D341Med (cell line): Measurements from ENCODE around the gene DYDC1.
"Not testable (repeated sequence)": the region's sequence is repeated elsewhere in the genome, so short reads cannot be mapped to it uniquely, and the experiment has no call there.

Experiments used
- DNase-seq: peaks from one replicate; pipeline ENCODE4 v3.0.0; 2012; ENCODE audit warnings: low spot score

The DYDC1 gene

DNA sequence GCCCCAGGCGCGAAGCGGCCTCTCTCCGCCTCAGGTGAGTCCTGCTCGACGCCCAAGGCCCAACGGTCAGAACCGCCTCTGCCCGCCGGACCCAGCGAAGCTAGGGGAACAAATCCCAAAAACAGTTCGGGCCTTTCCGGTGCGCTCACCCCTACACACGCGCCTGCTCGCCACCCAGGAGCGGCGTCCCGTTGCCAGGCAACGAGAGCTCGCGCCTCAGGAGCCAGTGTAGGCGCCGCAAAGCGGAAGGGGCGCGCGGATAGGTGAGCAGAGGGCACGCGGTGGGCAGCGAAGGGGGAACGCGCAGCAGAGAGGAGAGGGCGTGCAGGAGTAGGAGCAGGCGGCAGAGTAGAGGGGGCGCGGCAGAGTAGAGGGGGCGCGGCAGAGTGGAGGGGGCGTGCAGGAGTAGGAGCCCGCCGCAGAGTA is at the start of gene DYDC1, which contains the start of gene DYDC2:
Gene DYDC1 (minus strand): TSS at position 193 of the 426 bp plus-strand sequence. CDS start 4,154 bp downstream, outside the sequence.
Gene DYDC2 (plus strand): TSS at position 219 of the 426 bp plus-strand sequence. CDS start 5,663 bp downstream, outside the sequence.
- DNase-seq, result peak; percentile 35

DNA sequence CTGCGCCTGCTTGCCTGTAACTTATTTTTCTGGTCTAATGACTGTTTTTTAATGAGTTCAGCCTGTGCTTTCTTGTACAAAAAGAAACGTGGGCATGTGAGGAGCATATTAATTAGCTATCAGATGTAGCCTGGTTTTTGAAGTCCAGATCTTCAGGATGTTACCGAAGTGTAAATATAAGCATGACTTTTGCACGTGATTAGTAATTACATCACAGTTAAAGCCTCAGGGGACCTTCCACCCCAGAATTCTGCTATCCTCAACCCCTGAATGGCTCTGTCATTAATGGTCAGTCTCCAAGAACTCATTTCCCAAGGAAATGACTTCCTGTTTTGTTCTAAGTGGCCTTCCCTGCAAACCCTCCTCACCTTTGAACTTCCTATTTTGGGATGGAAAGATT is 49.6 kb upstream of the DYDC1 start:
- no peak for DNase-seq

DNA sequence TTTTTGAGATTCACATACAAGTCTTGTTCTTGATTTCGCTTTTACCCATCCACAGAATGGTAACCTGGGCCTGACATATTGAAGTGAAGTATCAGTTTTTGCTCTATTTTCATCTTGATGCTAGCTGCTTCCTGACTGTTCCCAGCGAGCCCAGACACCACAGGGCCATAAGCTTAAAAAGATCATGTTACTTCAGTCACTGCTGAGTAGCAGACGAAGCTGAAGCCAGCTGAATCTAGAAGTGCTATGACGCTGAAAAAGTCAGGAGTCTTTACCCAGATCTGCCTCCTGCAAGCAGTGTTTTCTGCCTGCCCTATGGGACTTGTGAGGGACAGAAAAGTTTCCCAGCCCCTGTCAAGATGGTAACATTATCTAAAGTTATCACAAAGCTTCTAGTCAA is 49.1 kb upstream of the DYDC1 start:
- no peak for DNase-seq

DNA sequence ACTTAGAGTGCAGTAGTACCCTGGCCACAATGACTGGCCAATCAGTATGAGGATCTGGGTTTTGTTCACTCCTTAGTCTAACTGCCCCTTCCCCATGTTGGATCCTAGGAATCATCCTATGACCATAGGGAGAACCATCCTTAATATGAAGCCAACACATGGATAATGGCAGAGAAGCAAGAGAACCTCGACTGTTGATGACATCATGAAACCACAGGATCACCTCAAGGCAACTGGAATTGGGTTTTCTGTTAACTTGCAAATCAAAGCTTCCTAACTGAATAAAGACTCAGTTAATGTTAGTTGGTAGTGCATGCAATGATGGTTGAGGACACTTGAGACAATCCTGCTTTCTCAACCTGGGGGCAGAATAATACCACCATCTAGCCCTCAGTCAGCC is 48.5 kb upstream of the DYDC1 start:
- DNase-seq, result no peak

DNA sequence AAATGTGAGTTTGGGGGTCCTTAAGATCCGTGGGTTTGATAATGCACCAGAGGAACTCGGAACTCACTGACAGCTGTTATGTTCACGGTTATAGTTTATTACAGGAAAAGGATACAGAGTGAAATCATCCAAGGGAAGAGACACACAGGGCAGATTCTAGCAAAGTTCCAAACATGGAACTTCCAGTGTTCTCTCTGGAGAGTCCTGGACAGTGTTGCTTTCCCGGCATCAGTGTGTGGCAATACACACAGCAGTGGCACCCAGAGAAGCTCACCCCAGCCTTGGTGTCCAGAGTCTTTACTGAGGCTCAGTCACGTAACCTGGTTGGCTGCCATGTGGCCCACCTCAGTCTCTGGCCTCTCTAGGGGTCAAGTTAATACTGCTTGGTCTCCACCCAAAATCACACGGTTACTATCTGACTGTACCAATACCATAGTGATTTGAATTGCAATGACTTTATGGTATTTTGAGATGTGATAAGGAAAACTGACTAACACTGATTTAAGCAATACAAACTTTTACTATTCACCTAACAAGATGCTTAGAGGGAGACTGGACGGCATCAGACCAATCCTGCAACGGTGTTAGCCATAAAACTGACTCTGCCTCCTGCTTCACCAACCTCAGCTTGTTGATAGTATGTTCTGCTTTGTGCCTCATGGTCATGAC is 43.7 kb upstream of the DYDC1 start:
- DNase-seq, result no peak

DNA sequence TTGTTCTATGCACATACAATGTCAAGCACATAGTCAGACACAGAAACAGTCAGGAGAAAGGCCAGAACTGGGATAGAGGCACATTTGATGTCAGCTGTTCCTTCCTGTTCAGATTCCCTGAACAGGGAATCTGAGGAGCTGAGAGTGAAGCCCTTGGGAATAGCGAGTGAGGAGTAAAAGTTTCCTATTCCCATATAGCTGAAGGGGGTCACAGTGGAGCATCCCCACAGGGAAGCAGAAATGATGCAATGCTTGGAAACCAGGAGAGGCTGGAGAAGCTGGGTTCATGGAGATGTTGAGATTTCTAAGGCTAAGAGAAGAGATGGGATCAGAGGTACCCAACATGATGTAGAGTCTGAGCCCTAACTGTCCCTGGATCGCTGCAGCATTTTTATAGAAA is 40.5 kb upstream of the DYDC1 start:
- no peak for DNase-seq

DNA sequence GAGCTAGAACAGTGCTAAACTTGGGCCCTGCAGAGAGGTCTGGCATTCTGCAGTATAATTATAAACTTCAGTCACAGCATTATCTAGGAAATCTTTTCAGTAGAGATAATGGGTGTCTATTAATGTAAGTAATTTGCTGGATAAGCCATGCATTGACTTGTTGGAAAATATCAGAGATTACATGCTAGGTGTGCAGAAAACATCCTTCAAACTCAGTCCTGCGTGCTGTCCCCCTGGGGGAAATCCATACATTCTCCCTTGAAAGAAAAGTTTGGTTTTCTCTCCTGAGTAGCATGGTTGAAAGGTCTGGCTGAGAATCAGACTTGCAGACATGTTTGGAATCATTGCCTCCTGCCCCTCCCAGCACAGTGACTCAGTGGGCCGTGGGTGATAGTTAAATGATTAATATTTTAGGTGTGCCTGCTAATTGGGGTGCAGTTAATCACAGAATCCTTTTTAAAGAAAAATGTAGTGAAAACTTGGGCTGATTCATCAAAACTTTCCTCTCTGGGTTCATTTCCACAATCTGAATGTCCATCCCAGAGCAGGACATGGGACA is 37.9 kb upstream of the DYDC1 start:
- DNase-seq, result no peak

DNA sequence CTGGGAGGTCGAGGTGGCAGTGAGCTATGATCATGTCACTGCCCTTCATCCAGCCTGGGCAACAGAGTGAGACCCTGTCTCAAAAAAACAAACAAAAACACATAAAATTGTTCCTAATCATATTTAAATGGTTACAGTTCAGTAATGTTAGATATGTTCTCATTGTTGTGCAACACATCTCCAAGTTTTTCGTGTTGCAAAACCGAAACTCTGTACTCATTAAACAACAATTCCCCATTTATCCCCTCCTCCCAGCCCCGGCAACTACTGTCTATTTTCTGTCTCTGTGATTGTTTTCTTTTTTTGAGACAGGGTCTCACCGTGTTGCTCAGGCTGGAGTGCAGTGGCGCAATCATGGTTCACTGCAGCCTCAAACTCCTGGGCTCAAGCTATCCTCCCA is 35.7 kb upstream of the DYDC1 start:
- DNase-seq, result no peak

DNA sequence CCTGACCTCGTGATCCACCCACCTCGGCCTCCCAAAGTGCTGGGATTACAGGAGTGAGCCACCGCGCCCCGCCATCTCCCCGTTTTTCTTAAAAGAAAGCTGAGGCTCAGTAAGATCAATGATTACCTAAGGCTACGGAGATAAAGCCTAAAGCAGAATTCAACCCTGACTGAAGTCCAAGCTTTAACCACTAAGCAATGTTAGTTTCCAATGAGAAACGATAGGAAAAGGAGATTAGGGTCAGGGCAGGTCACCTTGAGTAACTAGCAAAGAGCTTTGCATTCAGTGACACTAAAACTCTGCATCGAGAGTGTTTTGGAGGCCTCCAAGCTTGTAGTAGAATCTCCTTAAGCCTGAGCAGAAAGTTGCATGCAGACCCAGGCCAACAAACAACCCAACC is 34.2 kb upstream of the DYDC1 start:
- DNase-seq, result no peak

DNA sequence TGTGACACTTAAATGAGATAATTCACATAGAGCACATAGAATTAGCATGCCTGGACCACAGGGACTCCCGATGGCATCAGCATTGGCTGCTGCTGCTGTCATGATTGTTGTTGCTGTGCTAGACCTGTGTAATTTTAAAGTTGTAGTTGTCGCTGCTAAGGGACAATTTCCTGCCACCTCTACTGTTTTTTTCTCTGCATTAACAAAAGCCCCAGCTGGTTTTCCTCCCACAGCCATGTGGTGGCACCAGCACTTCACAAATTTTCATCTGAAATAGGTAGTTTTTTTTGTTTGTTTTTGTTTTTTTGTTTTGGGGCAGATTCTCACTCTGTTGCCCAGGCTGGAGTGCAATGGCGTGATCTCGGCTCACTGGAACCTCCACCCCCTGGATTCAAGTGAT is 26.4 kb upstream of the DYDC1 start:
- peak; percentile 53 for DNase-seq

DNA sequence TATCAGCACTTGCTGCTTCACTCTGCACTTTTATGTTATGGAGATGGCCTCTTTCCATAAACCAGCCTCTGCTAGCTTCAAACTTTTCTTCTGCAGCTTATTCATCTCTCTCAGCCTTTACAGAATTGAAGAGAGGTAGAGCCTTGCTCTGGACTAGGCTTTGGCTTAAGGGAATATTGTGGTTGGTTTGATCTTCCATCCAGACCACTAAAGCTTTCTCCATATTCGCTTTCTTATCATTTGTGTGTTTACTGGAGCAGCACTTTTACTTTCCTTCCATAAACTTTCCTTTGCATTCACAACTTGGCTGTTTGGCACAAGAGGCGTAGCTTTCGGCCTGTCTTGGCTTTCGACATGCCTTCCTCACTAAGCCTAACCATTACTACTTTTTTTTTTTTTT is 23.6 kb upstream of the DYDC1 start:
- no peak for DNase-seq

DNA sequence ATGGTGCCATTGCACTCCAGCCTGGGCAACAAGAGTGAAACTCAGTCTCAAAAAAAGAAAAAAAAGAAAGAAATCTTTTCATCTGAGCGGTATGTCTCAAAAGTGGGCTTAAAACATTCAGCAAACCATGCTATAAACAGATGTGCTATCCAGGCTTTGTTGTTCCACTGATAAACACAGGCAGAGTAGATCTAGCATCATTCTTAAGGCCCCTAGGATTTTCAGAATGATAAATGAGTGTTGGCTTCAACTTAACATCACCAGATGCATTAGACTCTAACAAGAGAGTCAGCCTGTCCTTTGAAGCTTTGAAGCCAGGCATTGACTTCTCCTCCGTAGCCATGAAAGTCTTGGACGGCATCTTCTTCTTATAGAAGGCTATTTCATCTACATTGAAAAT is 23.1 kb upstream of the DYDC1 start:
- DNase-seq, result no peak

DNA sequence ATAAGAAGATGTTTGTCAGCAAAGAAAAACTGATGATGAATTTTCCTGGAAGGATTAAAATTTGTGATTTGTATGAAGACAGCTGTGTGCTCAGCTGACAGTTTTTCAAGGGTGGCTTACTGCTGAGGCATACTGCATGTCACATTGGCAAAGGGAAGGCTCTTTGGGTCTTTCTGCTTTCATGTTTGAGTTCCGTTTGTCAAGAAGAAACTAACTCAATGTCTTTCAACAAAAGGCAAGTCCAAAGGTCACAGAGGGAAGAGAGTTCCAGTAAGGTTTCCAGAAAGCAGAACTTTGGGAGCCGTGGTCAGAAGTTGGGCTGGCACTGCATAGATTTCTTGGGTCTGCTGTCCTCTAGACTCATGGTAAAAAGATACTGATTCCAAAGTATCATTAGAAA is 16.9 kb upstream of the DYDC1 start:
- DNase-seq, result no peak

DNA sequence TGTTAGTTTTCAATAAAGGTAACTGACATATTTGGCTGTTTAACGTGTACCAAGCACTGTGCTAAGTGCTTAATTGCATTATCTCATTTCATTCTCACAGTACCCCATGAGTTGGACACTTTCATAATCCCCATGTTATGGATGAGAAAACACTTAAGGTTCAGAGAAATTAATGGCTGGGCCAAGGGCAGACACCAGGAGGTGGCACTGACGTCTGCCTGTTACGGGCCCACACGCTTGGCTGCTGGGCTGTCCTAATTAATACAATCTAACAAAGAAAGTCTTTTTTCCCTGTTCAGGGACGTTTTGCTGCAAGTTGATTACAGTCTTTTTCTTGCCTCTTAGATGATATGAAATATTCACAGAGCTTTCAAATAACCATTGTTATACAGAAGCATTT is 16.1 kb upstream of the DYDC1 start:
- DNase-seq, result no peak

DNA sequence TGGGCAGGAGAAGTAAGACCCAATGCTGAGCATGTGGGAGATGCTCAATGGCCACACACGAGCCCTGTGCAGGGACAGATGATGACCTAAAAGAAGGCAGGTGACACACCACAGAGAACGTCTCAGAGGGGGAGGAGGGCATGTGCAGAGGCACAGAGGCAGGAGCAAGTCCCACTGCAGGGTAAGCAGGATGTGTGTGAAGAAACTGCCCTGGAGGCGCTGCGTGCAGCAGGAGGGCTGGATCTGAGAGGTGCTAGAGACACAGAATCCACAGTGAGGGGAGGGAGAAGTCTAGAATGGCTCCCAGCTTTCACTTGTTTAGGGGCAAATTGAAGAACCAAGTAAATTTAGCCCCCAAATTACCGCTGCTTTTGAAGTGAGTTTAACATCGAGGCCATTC is 14.9 kb upstream of the DYDC1 start:
- DNase-seq, result no peak

DNA sequence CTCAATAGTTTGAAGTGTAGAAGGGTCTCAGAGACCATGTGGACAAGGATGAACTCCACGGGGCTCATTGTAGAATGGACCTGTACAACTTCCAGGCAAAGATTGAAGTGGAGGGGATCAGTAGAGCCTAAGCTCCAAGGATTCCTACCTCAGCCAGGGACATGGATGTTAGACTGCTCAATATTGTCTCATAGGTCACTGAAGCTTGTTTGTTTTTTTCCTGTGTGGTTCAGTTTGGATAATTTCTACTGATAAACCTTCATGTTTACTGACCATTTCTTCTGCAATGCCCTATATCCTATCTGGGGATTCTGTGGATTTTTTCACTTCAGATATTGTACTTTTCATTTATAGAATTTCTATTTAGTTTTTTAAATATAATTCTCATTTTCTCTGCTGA is 9.0 kb upstream of the DYDC1 start:
- no peak for DNase-seq

DNA sequence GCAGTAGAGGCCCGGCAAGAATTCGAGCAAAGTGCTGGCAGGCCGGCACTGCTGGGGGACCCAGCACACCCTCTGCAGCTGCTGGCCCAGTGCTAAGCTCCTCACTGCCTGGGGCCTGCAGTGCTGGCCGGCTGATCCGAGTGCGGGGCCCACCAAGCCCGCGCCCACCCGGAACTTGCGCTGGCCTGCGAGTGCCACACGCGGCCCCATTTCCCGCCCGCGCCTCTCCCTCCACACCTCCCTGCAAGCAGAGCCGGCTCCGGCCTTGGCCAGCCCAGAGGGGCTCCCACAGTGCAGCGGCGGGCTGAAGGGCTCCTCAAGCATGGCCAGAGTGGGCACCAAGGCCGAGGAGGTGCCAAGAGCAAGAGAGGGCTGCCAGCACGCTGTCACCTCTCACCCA is 3.1 kb upstream of the DYDC1 start:
- DNase-seq, result no peak

DNA sequence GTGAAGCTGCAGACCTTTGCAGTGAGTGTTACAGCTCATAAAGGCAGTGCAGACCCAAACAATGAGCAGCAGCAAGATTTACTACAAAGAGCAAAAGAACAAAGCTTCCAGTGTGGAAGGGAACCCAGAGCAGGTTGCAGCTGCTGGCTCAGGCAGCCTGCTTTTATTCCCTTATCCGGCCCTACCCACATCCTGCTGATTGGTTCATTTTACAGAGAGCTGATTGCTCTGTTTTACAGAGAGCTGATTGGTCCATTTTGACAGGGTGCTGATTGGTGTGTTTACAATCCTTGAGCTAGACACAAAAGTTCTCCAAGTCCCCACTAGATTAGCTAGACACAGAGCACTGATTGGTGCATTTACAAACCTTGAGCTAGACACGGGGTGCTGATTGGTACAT is 2.4 kb upstream of the DYDC1 start:
- not testable (repeated sequence) for DNase-seq

DNA sequence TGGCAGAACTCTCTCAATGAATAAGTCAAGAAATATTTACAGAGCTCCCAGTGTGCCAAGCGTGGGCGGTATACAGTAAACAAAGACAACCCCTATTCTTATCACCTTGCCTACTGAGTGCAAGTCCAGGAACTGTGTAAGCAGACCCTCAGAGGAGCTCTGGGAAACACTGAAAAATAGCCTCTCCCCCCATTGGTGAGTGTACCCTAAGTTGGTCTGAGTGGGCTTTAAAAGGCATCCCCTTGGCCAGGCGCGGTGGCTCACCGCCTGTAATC is 1.2 kb upstream of the DYDC1 start:
- DNase-seq, result no peak

DNA sequence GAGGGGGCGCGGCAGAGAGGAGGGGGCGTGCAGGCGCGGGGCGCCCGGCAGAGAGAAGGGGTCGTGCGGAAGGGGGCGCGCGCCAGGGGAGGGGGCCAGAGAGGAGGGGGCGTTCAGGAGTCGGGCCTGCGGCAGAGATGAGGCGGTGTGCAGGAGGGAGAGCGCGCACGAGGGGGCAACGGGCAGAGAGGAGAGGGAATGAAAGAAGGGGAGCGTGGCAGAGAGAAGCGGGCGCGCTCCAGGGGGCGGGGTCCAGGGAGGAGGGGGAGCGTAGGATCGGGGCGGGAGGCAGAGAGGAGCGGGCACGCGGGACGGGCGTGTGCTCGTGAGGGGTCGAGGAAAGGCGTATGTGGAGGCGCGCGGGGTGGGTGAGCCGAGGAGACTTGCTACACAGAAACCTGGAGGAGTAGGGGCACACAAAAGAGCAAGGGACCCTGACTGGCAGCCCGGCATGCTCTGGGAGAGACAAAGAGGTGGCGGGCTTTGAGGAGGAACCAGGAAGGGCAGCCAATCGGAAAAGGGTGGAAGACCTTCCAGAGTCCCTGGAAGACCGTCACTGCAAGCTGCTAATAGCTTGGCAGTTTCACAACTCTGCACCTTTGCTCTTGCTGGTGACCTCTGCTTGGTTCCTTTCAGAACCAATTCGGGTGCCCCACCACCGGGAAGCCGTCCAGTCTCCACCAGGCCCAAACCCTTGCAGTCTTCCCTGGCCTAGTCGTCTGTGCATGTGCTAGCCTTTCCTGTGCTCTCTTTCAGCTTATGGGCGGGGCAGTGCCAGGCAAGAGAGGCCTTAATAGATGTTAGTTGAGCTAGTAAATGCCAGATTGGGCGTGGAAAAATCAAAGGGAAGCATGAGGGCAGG is 665 bp upstream of the DYDC1 start:
- DNase-seq, result no peak

DNA sequence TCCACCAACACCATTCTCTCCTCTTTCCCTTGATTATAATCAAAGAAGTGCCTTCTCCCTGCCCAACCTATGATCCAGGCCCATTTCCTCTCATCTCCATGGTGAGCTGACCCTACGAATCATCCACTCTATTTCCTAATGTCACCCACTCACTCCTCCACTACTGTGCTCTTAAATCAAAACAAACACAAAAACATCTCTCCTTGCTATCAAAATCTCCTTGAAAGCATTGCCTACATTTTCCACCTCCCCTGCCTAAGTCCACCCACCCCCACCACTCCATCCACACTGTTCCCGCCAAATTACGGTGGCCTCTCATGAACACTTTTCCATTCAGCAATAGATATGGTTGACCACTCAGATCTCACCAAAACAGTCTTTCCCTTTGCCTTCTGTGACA is 5.3 kb downstream of the DYDC1 start:
- no peak for DNase-seq

DNA sequence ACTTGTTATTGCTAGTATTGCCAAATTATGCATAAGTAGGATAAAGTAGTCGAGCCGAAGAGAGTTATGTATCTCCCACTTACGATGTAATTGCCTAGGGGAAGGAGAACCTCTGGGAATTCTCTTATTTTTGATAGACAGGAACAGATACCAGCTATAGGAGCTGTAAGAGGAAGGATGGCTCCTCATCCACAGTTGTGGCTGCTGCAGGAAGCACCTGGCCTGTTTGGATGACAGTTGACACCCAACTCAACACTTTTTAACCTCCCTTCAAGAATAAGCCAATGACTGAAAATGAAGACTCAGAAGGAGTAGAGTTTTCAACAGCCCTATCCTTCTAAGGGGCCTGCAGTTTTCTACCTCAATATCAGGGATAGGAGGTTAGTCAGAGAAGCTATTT is 6.3 kb downstream of the DYDC1 start:
- DNase-seq, result no peak

DNA sequence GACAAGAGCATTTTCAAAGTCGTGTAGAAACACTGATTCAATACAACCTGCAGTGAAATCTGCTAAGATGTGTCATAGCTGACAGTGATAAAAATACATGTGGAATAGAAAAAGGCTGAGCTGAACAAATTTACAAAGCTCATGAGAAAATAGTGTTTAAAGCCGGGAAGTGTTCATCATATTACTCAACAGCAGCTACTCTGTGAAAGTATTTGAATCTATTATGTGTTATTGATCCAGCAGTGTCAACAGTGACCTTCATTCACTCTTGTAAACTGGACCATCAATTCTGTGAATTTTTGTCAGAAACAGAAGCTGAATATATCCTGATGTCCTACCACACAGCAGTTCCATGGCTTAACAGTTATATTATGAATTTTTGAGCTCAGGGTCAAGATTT is 11.6 kb downstream of the DYDC1 start:
- DNase-seq, result no peak

DNA sequence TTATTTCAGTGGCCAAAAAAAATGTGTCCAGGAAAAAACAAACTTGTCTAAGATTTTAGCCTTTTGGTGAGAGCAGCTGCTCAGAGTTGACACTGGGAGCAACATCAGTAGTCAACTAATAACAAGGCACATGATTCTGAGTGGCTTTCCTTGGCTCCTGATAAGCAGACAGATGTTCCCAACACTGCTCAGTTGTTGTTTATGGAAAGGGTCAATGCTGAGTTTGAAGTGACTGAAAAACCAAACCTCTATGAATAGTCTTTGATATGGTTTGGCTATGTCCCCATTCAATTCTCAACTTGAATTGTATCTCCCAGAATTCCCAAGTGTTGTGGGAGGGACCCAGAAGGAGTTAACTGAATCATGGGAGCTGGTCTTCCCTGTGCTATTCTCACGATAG is 12.3 kb downstream of the DYDC1 start:
- no peak for DNase-seq
